H9 (cell line): ENCODE data around the gene UST. TPM values are rescaled to one million over a fixed set of nuclear protein-coding genes. Genes with fewer than 3 reads are reported as not detected.

Experiments used
- DNase-seq: peaks from one replicate; pipeline ENCODE4 v3.0.0-alpha.2; 2017
- H2AFZ ChIP-seq: one replicate; pipeline ENCODE4 v1.6.1; 2013; ENCODE audit warnings: mild to moderate bottlenecking, low read length, control low read depth, moderate library complexity
- H2AK5ac ChIP-seq: 2 replicates; pipeline ENCODE4 v1.6.1; 2013; ENCODE audit warnings: low read length, control low read depth, mixed read lengths; ENCODE audit not compliant: insufficient read length
- H2BK120ac ChIP-seq: one replicate; pipeline ENCODE4 v1.6.1; 2013; ENCODE audit warnings: low read depth, mild to moderate bottlenecking, low read length, control low read depth, inconsistent platforms; ENCODE audit not compliant: poor library complexity, severe bottlenecking
- H2BK12ac ChIP-seq: 2 replicates; pipeline ENCODE4 v1.6.1; 2013; ENCODE audit warnings: low read length, control low read depth, mixed read lengths, low read depth; ENCODE audit not compliant: insufficient read length
- H2BK15ac ChIP-seq: 2 replicates; pipeline ENCODE4 v1.6.1; 2013; ENCODE audit warnings: low read depth, low read length, control low read depth
- H2BK20ac ChIP-seq: one replicate; pipeline ENCODE4 v1.6.1; 2013; ENCODE audit warnings: low read depth, mild to moderate bottlenecking, low read length, control low read depth, inconsistent platforms; ENCODE audit not compliant: poor library complexity, severe bottlenecking
- H2BK5ac ChIP-seq: 2 replicates; pipeline ENCODE4 v1.6.1; 2013; ENCODE audit warnings: low read length, control low read depth, mixed read lengths; ENCODE audit not compliant: insufficient read length
- H3K14ac ChIP-seq: 2 replicates; pipeline ENCODE4 v1.6.1; 2013; ENCODE audit warnings: low read length, control low read depth; ENCODE audit not compliant: insufficient read depth
- H3K18ac ChIP-seq: 2 replicates; pipeline ENCODE4 v1.6.1; 2013; ENCODE audit warnings: low read depth, mild to moderate bottlenecking, mixed read lengths, low read length, control low read depth; ENCODE audit not compliant: insufficient read length
- H3K23ac ChIP-seq: 2 replicates; pipeline ENCODE4 v1.6.1; 2013; ENCODE audit warnings: low read length, control low read depth, mixed read lengths, low read depth; ENCODE audit not compliant: insufficient read length
- H3K23me2 ChIP-seq: 2 replicates; pipeline ENCODE4 v1.6.1; 2013; ENCODE audit warnings: low read depth, mild to moderate bottlenecking, mixed read lengths, low read length, control low read depth; ENCODE audit not compliant: insufficient read length, poor library complexity, severe bottlenecking
- H3K27ac ChIP-seq: 2 replicates; pipeline ENCODE4 v1.5.1; 2013; ENCODE audit warnings: low read length, control low read depth, mixed read lengths, low read depth; ENCODE audit not compliant: insufficient read length
- H3K27me3 ChIP-seq: 2 replicates; pipeline ENCODE4 v1.6.1; 2013; ENCODE audit warnings: low read length, control low read depth, inconsistent platforms; ENCODE audit not compliant: insufficient read depth
- H3K4ac ChIP-seq: 2 replicates; pipeline ENCODE4 v1.6.1; 2013; ENCODE audit warnings: low read depth, mild to moderate bottlenecking, control low read depth, inconsistent platforms, low read length, moderate library complexity
- H3K4me1 ChIP-seq: 2 replicates; pipeline ENCODE4 v1.6.1; 2013; ENCODE audit warnings: low read length, control low read depth, inconsistent platforms; ENCODE audit not compliant: insufficient read depth
- H3K4me2 ChIP-seq: 2 replicates; pipeline ENCODE4 v1.6.1; 2013; ENCODE audit warnings: low read length, control low read depth, mixed read lengths; ENCODE audit not compliant: insufficient read length, insufficient read depth
- H3K56ac ChIP-seq: 2 replicates; pipeline ENCODE4 v1.6.1; 2013; ENCODE audit warnings: low read depth, mild to moderate bottlenecking, mixed read lengths, low read length, control low read depth; ENCODE audit not compliant: insufficient read length
- H3K79me1 ChIP-seq: 2 replicates; pipeline ENCODE4 v1.6.1; 2013; ENCODE audit warnings: low read depth, mild to moderate bottlenecking, moderate library complexity, low read length, control low read depth, inconsistent platforms; ENCODE audit not compliant: insufficient read depth, poor library complexity, severe bottlenecking
- H3K79me2 ChIP-seq: 2 replicates; pipeline ENCODE4 v1.6.1; 2013; ENCODE audit warnings: low read length, control low read depth, inconsistent platforms; ENCODE audit not compliant: insufficient read depth
- H3K9ac ChIP-seq: 2 replicates; pipeline ENCODE4 v1.6.1; 2013; ENCODE audit warnings: low read length, control low read depth, mixed read lengths; ENCODE audit not compliant: insufficient read length; ENCODE audit errors: extremely low read depth
- H3K9me3 ChIP-seq: one replicate; pipeline ENCODE4 v1.6.1; 2013; ENCODE audit warnings: low read depth, low read length, inconsistent platforms; ENCODE audit not compliant: control insufficient read depth
- H3T11ph ChIP-seq: one replicate; pipeline ENCODE4 v1.6.1; 2013; ENCODE audit warnings: mild to moderate bottlenecking, low read length, control low read depth, inconsistent platforms
- H4K20me1 ChIP-seq: one replicate; pipeline ENCODE4 v1.6.1; 2013; ENCODE audit not compliant: control insufficient read depth, insufficient read length, insufficient read depth
- H4K5ac ChIP-seq: 2 replicates; pipeline ENCODE4 v1.6.1; 2013; ENCODE audit warnings: low read depth, mild to moderate bottlenecking, mixed read lengths, low read length, control low read depth; ENCODE audit not compliant: insufficient read length
- H4K8ac ChIP-seq: replicated peaks from 2 replicates; pipeline ENCODE4 v1.6.1; 2013; ENCODE audit warnings: low read length, control low read depth, mixed read lengths, low read depth; ENCODE audit not compliant: insufficient read length
- H4K91ac ChIP-seq: 2 replicates; pipeline ENCODE4 v1.6.1; 2013; ENCODE audit warnings: low read depth, mild to moderate bottlenecking, moderate library complexity, mixed read lengths, low read length, control low read depth; ENCODE audit not compliant: insufficient read length
- H3K27ac Mint-ChIP-seq, 3 experiments: 2 replicates in 2 of 3; 3 replicates in 1 of 3; pipeline ENCODE4 v1.8.0; 2020 to 2021; ENCODE audit warnings: mixed read lengths in 3 of 3, mild to moderate bottlenecking in 1 of 3, moderate library complexity in 1 of 3
- H3K27me3 Mint-ChIP-seq: 2 replicates; pipeline ENCODE4 v1.8.0; 2021; ENCODE audit warnings: low read depth, mild to moderate bottlenecking, moderate library complexity, mixed read lengths
- H3K36me3 Mint-ChIP-seq, 3 experiments: 2 replicates in 2 of 3; 3 replicates in 1 of 3; pipeline ENCODE4 v1.8.0; 2020 to 2021; ENCODE audit warnings: low read depth in 3 of 3, mixed read lengths in 3 of 3; ENCODE audit not compliant: insufficient read depth in 1 of 3
- H3K4me1 Mint-ChIP-seq, 2 experiments: 2 replicates each; pipeline ENCODE4 v1.8.0; 2020; ENCODE audit warnings: mixed read lengths in 2 of 2
- H3K4me3 Mint-ChIP-seq, 2 experiments: 2 replicates in 1 of 2; 3 replicates in 1 of 2; pipeline ENCODE4 v1.8.0; 2020 to 2021; ENCODE audit warnings: mild to moderate bottlenecking in 2 of 2, mixed read lengths in 2 of 2, moderate library complexity in 1 of 2
- H3K9me3 Mint-ChIP-seq, 2 experiments: 2 replicates in 1 of 2; 3 replicates in 1 of 2; pipeline ENCODE4 v1.8.0; 2020; ENCODE audit warnings: mild to moderate bottlenecking in 2 of 2, mixed read lengths in 2 of 2, moderate library complexity in 1 of 2
- CTCF ChIP-seq: fragments of 200-600 bp; sonication (generic); conservative IDR thresholded peaks from 3 replicates; pipeline ENCODE4 v1.8.0; 2021; ENCODE audit warnings: antibody characterized with exemption, mild to moderate bottlenecking
- WGBS: extraction: QIAGEN DNeasy Blood & Tissue Kit; methylation state at CpG from one replicate; pipeline ENCODE4 v1.1.7; 2013; ENCODE audit warnings: missing lambda C conversion rate, low lambda C conversion rate, mixed read lengths; ENCODE audit not compliant: insufficient read length; ENCODE audit errors: extremely low coverage; 5-methylcytosine and 5-hydroxymethylcytosine counted together
- total RNA-seq: library from RNA; stranded (reverse); gene quantifications from 2 replicates; pipeline ENCODE4 v1.2.1, GENCODE V29; 2021

UST gene
- total RNA-seq, 1 experiment from 2014 or later, result 14.4 TPM

- H2AFZ ChIP-seq, result no peak overlapping the region
- peaks cover 13% of the 10 kb centered on the region for H3K79me1 ChIP-seq
- H3K14ac ChIP-seq, result peak overlapping the region; percentile 77; the same call in 1 of the 2 replicates
- peak overlapping the region; percentile 44 for H3K18ac ChIP-seq
- H3K27ac Mint-ChIP-seq, result peak overlapping the region; percentile 59 to 91 (median 70); a peak in 5 of 7 replicates
- no peak overlapping the region for H2BK15ac ChIP-seq
- no peak overlapping the region for H4K91ac ChIP-seq
- TF ChIP-seq CTCF, result no peak
- no peak overlapping the region for H2BK5ac ChIP-seq
- no peak overlapping the region for H4K5ac ChIP-seq
- H3T11ph ChIP-seq, result no peak overlapping the region
- no peak overlapping the region for H2BK20ac ChIP-seq
- H3K27ac ChIP-seq, result peak overlapping the region; percentile 63
- H3K9me3 Mint-ChIP-seq, result peaks cover 3 to 13% of the 10 kb centered on the region in 2 experiments; a peak in 4 of 5 replicates
- peaks cover 35% of the 10 kb centered on the region; the same call in 1 of the 2 replicates for H3K79me2 ChIP-seq
- H3K56ac ChIP-seq, result no peak overlapping the region
- H3K9me3 ChIP-seq, result no peaks in the 10 kb centered on the region
- no peak overlapping the region for H3K4ac ChIP-seq
- no peak overlapping the region for H2AK5ac ChIP-seq
- peaks cover 16% of the 10 kb centered on the region; the same call in 1 of the 2 replicates for H3K4me1 ChIP-seq
- peak overlapping the region in 1 of 2 experiments; percentile 47; a peak in 2 of 5 replicates for H3K4me3 Mint-ChIP-seq
- no CpG with 5 or more reads among the region's 14 CpGs for WGBS
- H3K23me2 ChIP-seq, result no peaks in the 10 kb centered on the region
- H3K4me1 Mint-ChIP-seq, result peaks cover 63 to 73% of the 10 kb centered on the region in 2 experiments
- DNase-seq, result peak; percentile 64
- H3K36me3 Mint-ChIP-seq, result peaks cover 0 to 14% (median 10%) of the 10 kb centered on the region in 3 experiments; a peak in 5 of 7 replicates
- peak overlapping the region; percentile 2 for H3K4me2 ChIP-seq
- no peak overlapping the region for H2BK120ac ChIP-seq
- H3K23ac ChIP-seq, result no peak overlapping the region
- no peaks in the 10 kb centered on the region for H4K20me1 ChIP-seq
- H3K9ac ChIP-seq, result no peak overlapping the region
- no peaks in the 10 kb centered on the region for H3K27me3 Mint-ChIP-seq
- H3K27me3 ChIP-seq, result no peaks in the 10 kb centered on the region
- H2BK12ac ChIP-seq, result peak overlapping the region; percentile 82
- no peak overlapping the region for H4K8ac ChIP-seq
Observed at GRCh38 chr6:148760568-148761526, 14.0 kb downstream of the UST start.
